HL-60 (cell line): ENCODE results near the gene TDRKH.

ENCODE experiments used
- DNase-seq, 2 experiments: peaks; one replicate each; pipeline ENCODE4 v3.0.0-alpha.2; 2010 to 2020; ENCODE audit warnings: low read depth in 1 of 2, low spot score in 1 of 2
- H3K27ac ChIP-seq: fragments of 250-450 bp; sonication (Bioruptor Pico); replicated peaks from 2 replicates; pipeline ENCODE4 v1.5.1; 2020; ENCODE audit warnings: mild to moderate bottlenecking, moderate library complexity
- H3K27me3 ChIP-seq: fragments of 250-450 bp; sonication (Bioruptor Pico); 2 replicates; pipeline ENCODE4 v1.5.1; 2021; ENCODE audit warnings: mild to moderate bottlenecking, moderate library complexity; ENCODE audit not compliant: insufficient read depth, poor library complexity, severe bottlenecking
- H3K4me3 ChIP-seq: replicated peaks from 2 replicates; pipeline ENCODE4 v1.5.1; 2011; ENCODE audit warnings: mild to moderate bottlenecking, control low read depth, low read length; ENCODE audit not compliant: insufficient read depth
- CTCF ChIP-seq: IDR thresholded peaks from one replicate; pipeline ENCODE4 v1.5.1; 2011; ENCODE audit warnings: low read length, control low read depth, inconsistent platforms; ENCODE audit not compliant: insufficient read depth
- GABPA ChIP-seq: IDR thresholded peaks from 2 replicates; pipeline ENCODE4 v1.6.1; 2012; ENCODE audit warnings: low read depth
- POLR2AphosphoS5 ChIP-seq: IDR thresholded peaks from 2 replicates; pipeline ENCODE4 v1.6.1; 2012; ENCODE audit warnings: low read depth
- REST ChIP-seq: IDR thresholded peaks from 2 replicates; pipeline ENCODE4 v1.6.1; 2012; ENCODE audit warnings: low read depth; ENCODE audit not compliant: insufficient replicate concordance
- SPI1 ChIP-seq: IDR thresholded peaks from 2 replicates; pipeline ENCODE4 v1.6.1; 2012; ENCODE audit warnings: low read depth, mild to moderate bottlenecking, borderline replicate concordance

TDRKH gene

GRCh38 chr1:151831605-151832004, 41.3 kb upstream of the TDRKH start, which contains the start of gene RORC:
TSS of gene RORC (minus strand) at chr1:151831802. CDS start at chr1:151831764, 38 bp downstream.
- no peak for DNase-seq
- H3K27ac ChIP-seq: no peak within 1 kb of the TSS
- H3K27me3 ChIP-seq: no peaks in the 10 kb centered on the region
- TF ChIP-seq REST: no peak
- no peak for TF ChIP-seq GABPA
- TF ChIP-seq POLR2AphosphoS5: no peak
- TF ChIP-seq SPI1: no peak
- no peak for TF ChIP-seq CTCF
- H3K4me3 ChIP-seq: no peak within 1 kb of the TSS

GRCh38 chr1:151831256-151831591, 40.9 kb upstream of the TDRKH start:
- no peak for TF ChIP-seq GABPA
- TF ChIP-seq REST: no peak
- TF ChIP-seq POLR2AphosphoS5: no peak
- TF ChIP-seq CTCF: no peak
- TF ChIP-seq SPI1: no peak
- H3K27ac ChIP-seq: no peak overlapping the region
- H3K4me3 ChIP-seq: no peak overlapping the region
- DNase-seq: no peak
- H3K27me3 ChIP-seq: no peaks in the 10 kb centered on the region

- no peak for TF ChIP-seq GABPA
- TF ChIP-seq SPI1: no peak
- TF ChIP-seq REST: no peak
- TF ChIP-seq CTCF: no peak
- no peak for TF ChIP-seq POLR2AphosphoS5
- H3K4me3 ChIP-seq: no peak overlapping the region
- no peaks in the 10 kb centered on the region for H3K27me3 ChIP-seq
- no peak overlapping the region for H3K27ac ChIP-seq
- DNase-seq: no peak
These were observed 39.8 kb upstream of the TDRKH start for GRCh38 chr1:151830055-151830454.
